Ishikawa (cell line): ENCODE results near the gene PRKAR1A.

Experiments
- MAX ChIP-seq: IDR thresholded peaks from 2 replicates; pipeline ENCODE4 v1.6.1; 2012
- NFIC ChIP-seq: IDR thresholded peaks from 2 replicates; pipeline ENCODE4 v1.6.1; 2012
- REST ChIP-seq: IDR thresholded peaks from 2 replicates; pipeline ENCODE4 v1.6.1; 2012; ENCODE audit warnings: low read depth, mild to moderate bottlenecking
- USF1 ChIP-seq: IDR thresholded peaks from 2 replicates; pipeline ENCODE4 v1.6.1; 2012
- YY1 ChIP-seq: IDR thresholded peaks from 2 replicates; pipeline ENCODE4 v1.6.1; 2012; ENCODE audit warnings: low read depth

GRCh38 chr17:68579194-68579927 is 67.1 kb downstream of the PRKAR1A start:
- TF ChIP-seq MAX, result no peak
- no peak for TF ChIP-seq USF1
- TF ChIP-seq NFIC, result no peak
- no peak for TF ChIP-seq YY1
- no peak for TF ChIP-seq REST
